GM23338 (cell line): ENCODE results near the gene C1RL. TPM values are rescaled to one million over a fixed set of nuclear protein-coding genes. Genes with fewer than 3 reads are reported as not detected.

Source experiments
- ATAC-seq: fragments of 200-7000 bp; cut with Tn5 transposase; 3 replicates; pipeline ENCODE4 v1.9.1; 2020
- DNase-seq: peaks from one replicate; pipeline ENCODE4 v3.0.0-alpha.2; 2015; ENCODE audit warnings: low spot score
- H2AFZ ChIP-seq: fragments of 200-600 bp; sonication (generic); 2 replicates; pipeline ENCODE4 v1.8.0; 2016; ENCODE audit warnings: antibody characterized with exemption, mild to moderate bottlenecking, moderate library complexity
- H3F3A ChIP-seq: fragments of 200-600 bp; sonication (generic); replicated peaks from 2 replicates; pipeline ENCODE4 v1.8.0; 2017; ENCODE audit warnings: antibody characterized with exemption, mixed run types, low read depth
- H3K27ac ChIP-seq: fragments of 200-600 bp; sonication (generic); 2 replicates; pipeline ENCODE4 v1.6.1; 2016; ENCODE audit warnings: low read depth
- H3K27me3 ChIP-seq: fragments of 200-600 bp; sonication (generic); 2 replicates; pipeline ENCODE4 v1.8.0; 2016; ENCODE audit warnings: mild to moderate bottlenecking, mixed run types, moderate library complexity; ENCODE audit not compliant: insufficient read depth
- H3K36me3 ChIP-seq: fragments of 200-600 bp; sonication (generic); 2 replicates; pipeline ENCODE4 v1.8.0; 2016; ENCODE audit warnings: mild to moderate bottlenecking; ENCODE audit not compliant: insufficient read depth
- H3K4me1 ChIP-seq: fragments of 200-600 bp; sonication (generic); 2 replicates; pipeline ENCODE4 v1.8.0; 2016; ENCODE audit warnings: mild to moderate bottlenecking, moderate library complexity; ENCODE audit not compliant: insufficient read depth
- H3K4me2 ChIP-seq: fragments of 200-600 bp; sonication (generic); 2 replicates; pipeline ENCODE4 v1.7.1; 2017; ENCODE audit warnings: mixed run types
- H3K4me3 ChIP-seq: fragments of 200-600 bp; sonication (generic); 2 replicates; pipeline ENCODE4 v1.6.1; 2016; ENCODE audit warnings: mixed run types
- H3K79me2 ChIP-seq: fragments of 200-600 bp; sonication (generic); replicated peaks from 2 replicates; pipeline ENCODE4 v1.8.0; 2017; ENCODE audit warnings: mild to moderate bottlenecking; ENCODE audit not compliant: insufficient read depth
- H3K9me2 ChIP-seq: fragments of 200-600 bp; sonication (generic); 2 replicates; pipeline ENCODE4 v1.8.0; 2017; ENCODE audit not compliant: insufficient read depth
- H4K20me1 ChIP-seq: fragments of 200-600 bp; sonication (generic); replicated peaks from 2 replicates; pipeline ENCODE4 v1.8.0; 2017; ENCODE audit warnings: mild to moderate bottlenecking; ENCODE audit not compliant: insufficient read depth
- H3K27ac Mint-ChIP-seq: 2 replicates; pipeline ENCODE4 v1.8.0; 2020; ENCODE audit warnings: inconsistent platforms, mild to moderate bottlenecking, moderate library complexity, mixed read lengths
- H3K27me3 Mint-ChIP-seq: 3 replicates; pipeline ENCODE4 v1.8.0; 2022; ENCODE audit warnings: low read depth, mild to moderate bottlenecking, moderate library complexity, mixed read lengths, inconsistent platforms; ENCODE audit not compliant: insufficient read depth, poor library complexity
- H3K36me3 Mint-ChIP-seq: 3 replicates; pipeline ENCODE4 v1.8.0; 2021; ENCODE audit warnings: low read depth, mild to moderate bottlenecking, inconsistent platforms, moderate library complexity, mixed read lengths
- H3K4me1 Mint-ChIP-seq: 3 replicates; pipeline ENCODE4 v1.8.0; 2020; ENCODE audit warnings: mild to moderate bottlenecking, inconsistent platforms, mixed read lengths
- H3K4me3 Mint-ChIP-seq: 3 replicates; pipeline ENCODE4 v1.8.0; 2021; ENCODE audit warnings: moderate library complexity, mild to moderate bottlenecking, inconsistent platforms, mixed read lengths
- H3K9me3 Mint-ChIP-seq: 3 replicates; pipeline ENCODE4 v1.8.0; 2020; ENCODE audit warnings: moderate library complexity, mild to moderate bottlenecking, inconsistent platforms, mixed read lengths
- CREB1 ChIP-seq: fragments of 250-450 bp; sonication (Bioruptor Pico); IDR thresholded peaks from 2 replicates; pipeline ENCODE4 v1.5.0; 2020; ENCODE audit warnings: low read depth, mild to moderate bottlenecking, moderate library complexity
- CTCF ChIP-seq, 2 experiments: fragments of 200-600 bp in 1 of 2; sonication (generic) in 1 of 2; conservative IDR thresholded peaks; 2 replicates each; pipeline versions ENCODE4 v1.5.1 to v1.6.1; 2016 to 2017; ENCODE audit warnings: antibody characterized with exemption in 2 of 2, low read depth in 2 of 2, mild to moderate bottlenecking in 2 of 2, moderate library complexity in 1 of 2
- ETS1 ChIP-seq: IDR thresholded peaks from 2 replicates; pipeline ENCODE4 v1.6.1; 2016; ENCODE audit warnings: antibody characterized with exemption
- EZH2 ChIP-seq: fragments of 200-600 bp; sonication (generic); IDR thresholded peaks from one replicate; pipeline ENCODE4 v1.8.0; 2017; ENCODE audit warnings: antibody characterized with exemption, mild to moderate bottlenecking, low read depth; ENCODE audit not compliant: unreplicated experiment
- EZH2phosphoT487 ChIP-seq: fragments of 200-600 bp; sonication (generic); IDR thresholded peaks from one replicate; pipeline ENCODE4 v1.8.1; 2018; ENCODE audit warnings: antibody characterized with exemption; ENCODE audit not compliant: unreplicated experiment
- JUNB ChIP-seq: IDR thresholded peaks from one replicate; pipeline ENCODE4 v1.6.1; 2016; ENCODE audit warnings: antibody characterized with exemption; ENCODE audit not compliant: unreplicated experiment
- NANOG ChIP-seq: IDR thresholded peaks from 2 replicates; pipeline ENCODE4 v1.6.1; 2016; ENCODE audit warnings: antibody characterized with exemption, borderline replicate concordance
- POLR2AphosphoS5 ChIP-seq: IDR thresholded peaks from 2 replicates; pipeline ENCODE4 v1.6.1; 2016; ENCODE audit warnings: antibody characterized with exemption, low read depth
- REST ChIP-seq: IDR thresholded peaks from one replicate; pipeline ENCODE4 v1.6.1; 2018; ENCODE audit warnings: antibody characterized with exemption; ENCODE audit not compliant: unreplicated experiment
- ZNF114 ChIP-seq: fragments of 250-450 bp; sonication (Bioruptor Pico); IDR thresholded peaks from 2 replicates; pipeline ENCODE4 v1.5.0; 2020; ENCODE audit warnings: mild to moderate bottlenecking, moderate library complexity
- ZNF331 ChIP-seq: fragments of 250-450 bp; sonication (Bioruptor Pico); IDR thresholded peaks from 2 replicates; pipeline ENCODE4 v1.5.0; 2020; ENCODE audit warnings: low read depth, mild to moderate bottlenecking, moderate library complexity
- ZNF462 ChIP-seq: fragments of 250-450 bp; sonication (Bioruptor Pico); IDR thresholded peaks from 2 replicates; pipeline ENCODE4 v1.5.0; 2020; ENCODE audit warnings: mild to moderate bottlenecking, moderate library complexity
- polyA plus RNA-seq: library from polyadenylated mRNA; unstranded; fragments of >200 nt; fragmentation: Nextera tagmentation; extraction: Ambion mirVana; gene quantifications from 2 replicates; pipeline ENCODE4 v1.2.1, GENCODE V29; 2016
- total RNA-seq: library from RNA; depleted of rRNA; stranded (reverse); fragments of >200 nt; shearing (Covaris generic); gene quantifications from 2 replicates; pipeline ENCODE4 v1.2.3, GENCODE V29; 2014

C1RL gene
- total and polyA plus RNA-seq, 2 experiments from 2014 or later, result 7.3 to 8.8 TPM

- TF ChIP-seq NANOG (no peak), EZH2phosphoT487 (no peak), ETS1 (no peak), ZNF331 (CRISPR knock-in tag) (no peak), JUNB (no peak), CREB1 (CRISPR knock-in tag) (no peak), ZNF114 (CRISPR knock-in tag) (no peak), EZH2 (no peak)
These were observed 32.5 kb upstream of the C1RL start (continued) for GRCh38 chr12:7141351-7142005.

- no peaks in the 10 kb centered on the region for H3K4me1 ChIP-seq
- H2AFZ ChIP-seq, result no peak overlapping the region
- H3K36me3 ChIP-seq, result no peaks in the 10 kb centered on the region
- Mint-ChIP-seq H3K4me1 (no peaks in the 10 kb centered on the region), H3K4me3 (no peak overlapping the region), H3K9me3 (no peaks in the 10 kb centered on the region), H3K27me3 (peaks cover 4% of the 10 kb centered on the region), H3K36me3 (peaks cover 33% of the 10 kb centered on the region), H3K27ac (no peak overlapping the region)
- ATAC-seq (no peak), DNase-seq (no peak)
- no peak overlapping the region for H3K4me2 ChIP-seq
- no peak overlapping the region for H3K4me3 ChIP-seq
- H3K9me2 ChIP-seq, result 0 out of 2 replicates have a peak, but pooled peaks cover 3% of the 10 kb centered on the region
- no peak overlapping the region for H3K27ac ChIP-seq
- H3K79me2 ChIP-seq, result no peaks in the 10 kb centered on the region
- no peaks in the 10 kb centered on the region; the same call in 1 of the 2 replicates for H4K20me1 ChIP-seq
- H3F3A ChIP-seq, result no peaks in the 10 kb centered on the region
- no peaks in the 10 kb centered on the region for H3K27me3 ChIP-seq
- no peak for TF ChIP-seq ZNF114 (CRISPR knock-in tag)
- TF ChIP-seq REST, result no peak
- TF ChIP-seq ZNF331 (CRISPR knock-in tag), result no peak
- TF ChIP-seq NANOG, result no peak
- TF ChIP-seq POLR2AphosphoS5, result no peak
- no peak for TF ChIP-seq ZNF462
- TF ChIP-seq CTCF (conservative IDR thresholded peaks at IDR 0.05; ENCODE audit: low read depth in 2 of 2), result no peak
These were observed 30.2 kb upstream of the C1RL start for GRCh38 chr12:7139200-7139599.
